Activated CD4-positive, alpha-beta memory T cell treated with anti-CD3 and anti-CD28 coated beads for 36 hours (primary cell): ENCODE data around the gene DTNA. TPM values are rescaled to one million over a fixed set of nuclear protein-coding genes. Genes with fewer than 3 reads are reported as not detected.
"Not testable (repeated sequence)": the region's sequence is repeated elsewhere in the genome, so short reads cannot be mapped to it uniquely, and the experiment has no call there.

ENCODE experiments used
- CTCF ChIA-PET: fragments of 350-600 bp; sonication (Branson Sonifier 250); formaldehyde crosslinking; loops from one replicate; lab custom pipeline; 2021; ENCODE audit warnings: antibody characterized with exemption, inconsistent platforms; lab: Charles Lee
- POLR2A ChIA-PET: fragments of 350-600 bp; sonication (Branson Sonifier 250); formaldehyde crosslinking; loops from one replicate; lab custom pipeline; 2021; ENCODE audit warnings: antibody characterized with exemption; lab: Charles Lee
- DNase-seq: peaks from one replicate; pipeline ENCODE4 v3.0.0-alpha.2; 2020
- H3K27ac Mint-ChIP-seq: one replicate; pipeline ENCODE4 v1.8.0; 2021; ENCODE audit warnings: mixed read lengths
- H3K27me3 Mint-ChIP-seq: one replicate; pipeline ENCODE4 v1.8.0; 2021; ENCODE audit warnings: mixed read lengths
- H3K36me3 Mint-ChIP-seq: one replicate; pipeline ENCODE4 v1.8.0; 2021; ENCODE audit warnings: mixed read lengths
- H3K4me1 Mint-ChIP-seq: one replicate; pipeline ENCODE4 v1.8.0; 2021; ENCODE audit warnings: low read depth, mixed read lengths
- H3K4me3 Mint-ChIP-seq: one replicate; pipeline ENCODE4 v1.8.0; 2021; ENCODE audit warnings: mild to moderate bottlenecking, mixed read lengths
- H3K9me3 Mint-ChIP-seq: one replicate; pipeline ENCODE4 v1.8.0; 2021; ENCODE audit warnings: mixed read lengths
- intact Hi-C: fragments of 100-400 bp; cut with micrococcal nuclease; formaldehyde crosslinking; loops from one replicate; pipeline ENCODE4 v1.15.1; 2023
- total RNA-seq, 2 experiments: library from RNA; stranded (reverse); gene quantifications; one replicate each; pipeline ENCODE4 v1.2.3, GENCODE V29; 2021

DTNA gene
- total RNA-seq, 2 experiments from 2014 or later = not detected

DNA sequence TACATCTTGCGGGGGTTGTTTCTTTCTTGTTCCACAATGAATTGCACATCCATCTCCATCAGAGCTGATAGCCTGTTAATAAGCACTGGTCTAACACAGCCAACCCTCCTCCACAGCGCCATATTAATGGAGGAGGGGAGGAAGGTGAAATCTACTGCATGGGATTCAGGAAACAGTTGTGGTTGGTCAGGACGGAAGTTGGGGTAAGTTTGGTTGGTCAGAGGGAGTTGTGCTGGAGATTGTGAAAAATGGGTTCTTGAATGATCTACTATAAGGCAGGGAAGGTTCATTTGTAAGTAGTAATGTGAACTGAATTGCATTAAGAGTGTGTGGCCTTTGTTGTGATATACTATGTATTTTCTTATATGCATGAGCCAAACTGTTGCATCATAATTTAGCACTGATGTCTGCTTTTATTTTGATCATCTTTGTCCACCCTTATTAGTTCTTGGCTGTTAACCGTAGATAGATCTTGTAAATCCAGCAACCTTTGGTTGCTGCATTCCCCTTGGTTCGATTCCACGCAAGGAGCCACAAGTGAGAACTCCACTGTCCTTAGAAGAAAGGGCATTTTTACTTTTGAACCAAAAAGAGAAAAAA is 180.5 kb downstream of the DTNA start:
- Mint-ChIP-seq H3K4me1 (no peaks in the 10 kb centered on the region), H3K36me3 (no peaks in the 10 kb centered on the region), H3K9me3 (no peaks in the 10 kb centered on the region), H3K27me3 (peaks cover 33% of the 10 kb centered on the region), H3K27ac (no peak overlapping the region), H3K4me3 (no peak overlapping the region)
- ChIA-PET CTCF (no interaction called here), POLR2A (no interaction called here)
- no peak for DNase-seq
- intact Hi-C loops = no loop called here

DNA sequence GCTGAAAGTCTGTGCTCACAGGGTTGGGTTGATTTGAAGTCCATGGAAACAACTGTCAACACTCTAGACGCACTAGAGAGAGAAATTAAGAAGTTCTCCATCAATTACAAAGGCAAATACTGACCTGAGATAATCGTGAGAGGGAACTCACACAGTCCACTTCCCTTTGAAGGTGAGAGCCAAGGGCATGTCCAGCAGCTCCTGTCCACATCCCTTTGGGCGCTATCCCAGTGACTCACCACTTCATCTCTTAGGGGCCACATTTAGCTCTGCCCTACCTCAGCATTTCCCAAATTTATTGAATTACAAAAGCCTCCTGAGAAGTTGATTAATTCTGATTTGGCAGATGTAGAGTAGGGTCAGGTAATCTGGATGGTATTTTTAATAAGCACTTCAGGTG is 182.3 kb downstream of the DTNA start:
- Mint-ChIP-seq H3K27ac (no peak overlapping the region), H3K36me3 (no peaks in the 10 kb centered on the region), H3K4me3 (no peak overlapping the region), H3K4me1 (no peaks in the 10 kb centered on the region), H3K9me3 (no peaks in the 10 kb centered on the region), H3K27me3 (peaks cover 35% of the 10 kb centered on the region)
- POLR2A ChIA-PET = no interaction called here
- intact Hi-C loops = no loop called here
- no peak for DNase-seq
- CTCF ChIA-PET = no interaction called here

DNA sequence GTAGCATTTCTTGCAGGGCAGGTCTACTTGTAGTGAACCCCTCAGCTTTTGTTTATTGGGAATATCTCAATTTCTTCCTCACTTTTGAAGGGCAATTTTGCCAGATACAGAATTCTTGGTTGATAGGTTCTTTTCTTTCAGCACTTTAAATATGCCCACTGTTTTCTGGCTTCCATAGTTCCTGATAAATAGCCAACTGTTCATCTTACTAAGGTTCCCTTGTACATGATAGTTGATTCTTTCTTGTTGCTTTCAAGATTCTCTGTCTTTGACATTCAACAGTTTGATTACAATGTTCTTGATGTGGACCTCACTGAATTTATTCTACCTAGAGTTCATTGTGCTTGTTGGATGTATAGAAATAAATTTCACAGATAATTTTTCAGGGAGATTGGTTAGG is 183.1 kb downstream of the DTNA start:
- POLR2A ChIA-PET = no interaction called here
- intact Hi-C loops = no loop called here

DNA sequence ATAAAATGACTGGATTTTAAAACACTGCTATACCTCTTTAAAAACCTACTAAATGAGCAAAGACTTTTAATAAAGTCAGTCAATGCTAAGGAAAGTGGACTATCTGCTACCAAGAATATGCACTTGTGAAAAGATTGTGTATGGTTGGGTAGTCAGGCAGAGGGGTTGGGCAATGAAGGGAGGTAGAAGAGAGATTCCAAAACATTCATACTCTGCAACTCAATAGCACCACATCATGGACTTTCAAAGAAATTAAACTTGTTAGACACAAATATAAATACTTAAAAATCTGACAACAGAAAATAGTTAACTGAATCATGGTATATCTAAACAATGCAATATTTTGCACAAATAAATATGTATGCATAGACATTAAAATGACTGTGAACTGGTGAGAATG is 191.2 kb downstream of the DTNA start:
- intact Hi-C loops = no loop called here
- no peak overlapping the region for H3K27ac Mint-ChIP-seq
- CTCF ChIA-PET = no interaction called here
- no peaks in the 10 kb centered on the region for H3K36me3 Mint-ChIP-seq
- H3K4me1 Mint-ChIP-seq = no peaks in the 10 kb centered on the region
- H3K4me3 Mint-ChIP-seq = no peak overlapping the region
- H3K9me3 Mint-ChIP-seq = peaks cover 14% of the 10 kb centered on the region
- POLR2A ChIA-PET = no interaction called here
- no peaks in the 10 kb centered on the region for H3K27me3 Mint-ChIP-seq
- no peak for DNase-seq

More for the DNA sequence above, 183.1 kb downstream of the DTNA start:
- Mint-ChIP-seq H3K4me3 (no peak overlapping the region), H3K4me1 (no peaks in the 10 kb centered on the region), H3K27me3 (peaks cover 35% of the 10 kb centered on the region), H3K9me3 (no peaks in the 10 kb centered on the region), H3K27ac (no peak overlapping the region), H3K36me3 (no peaks in the 10 kb centered on the region)
- no peak for DNase-seq
- CTCF ChIA-PET = no interaction called here

DNA sequence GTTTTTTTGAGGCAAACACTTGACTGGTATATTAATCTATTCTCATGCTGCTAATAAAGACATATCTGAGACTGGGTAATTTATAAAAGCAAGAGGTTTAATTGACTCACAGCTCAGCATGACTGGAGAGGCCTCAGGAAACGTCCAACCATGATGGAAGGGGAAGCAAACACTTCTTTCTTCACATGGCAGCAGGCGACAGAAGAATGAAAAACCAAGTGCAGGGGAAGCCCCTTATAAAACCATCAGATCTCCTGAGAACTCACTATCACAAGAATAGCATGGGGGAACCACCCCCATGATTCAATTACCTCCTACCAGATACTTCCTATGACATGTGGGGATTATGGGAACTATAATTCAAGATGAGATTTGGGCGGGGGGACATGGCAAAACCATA is 194.9 kb downstream of the DTNA start:
- Mint-ChIP-seq H3K4me3 (no peak overlapping the region), H3K27ac (no peak overlapping the region), H3K4me1 (no peaks in the 10 kb centered on the region), H3K36me3 (peaks cover 3% of the 10 kb centered on the region), H3K27me3 (peaks cover 1% of the 10 kb centered on the region), H3K9me3 (peaks cover 31% of the 10 kb centered on the region)
- ChIA-PET CTCF (no interaction called here), POLR2A (no interaction called here)
- DNase-seq = no peak
- intact Hi-C loops = no loop called here

DNA sequence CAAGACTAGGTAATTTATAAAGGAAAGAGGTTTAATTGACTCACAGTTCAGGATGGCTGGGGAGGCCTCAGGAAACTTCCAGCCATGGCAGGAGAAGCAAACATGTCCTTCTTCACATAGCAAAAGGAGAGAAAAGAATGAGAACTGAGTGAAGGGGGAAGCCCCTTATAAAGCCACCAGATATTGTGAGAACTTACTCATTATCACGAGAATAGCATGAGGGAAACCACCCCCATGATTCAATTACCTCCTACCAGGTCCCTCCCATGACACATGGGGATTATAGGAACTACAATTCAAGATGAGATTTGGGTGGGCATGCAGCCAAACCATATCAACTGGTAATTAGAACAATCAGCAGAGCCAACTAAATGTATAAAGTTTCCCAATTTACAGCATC is 196.9 kb downstream of the DTNA start:
- H3K4me1 Mint-ChIP-seq, H3K4me3 Mint-ChIP-seq, POLR2A ChIA-PET, H3K27me3 Mint-ChIP-seq, H3K36me3 Mint-ChIP-seq, DNase-seq, CTCF ChIA-PET, H3K27ac Mint-ChIP-seq, intact Hi-C loops: not testable (repeated sequence)
- peaks cover 31% of the 10 kb centered on the region for H3K9me3 Mint-ChIP-seq

DNA sequence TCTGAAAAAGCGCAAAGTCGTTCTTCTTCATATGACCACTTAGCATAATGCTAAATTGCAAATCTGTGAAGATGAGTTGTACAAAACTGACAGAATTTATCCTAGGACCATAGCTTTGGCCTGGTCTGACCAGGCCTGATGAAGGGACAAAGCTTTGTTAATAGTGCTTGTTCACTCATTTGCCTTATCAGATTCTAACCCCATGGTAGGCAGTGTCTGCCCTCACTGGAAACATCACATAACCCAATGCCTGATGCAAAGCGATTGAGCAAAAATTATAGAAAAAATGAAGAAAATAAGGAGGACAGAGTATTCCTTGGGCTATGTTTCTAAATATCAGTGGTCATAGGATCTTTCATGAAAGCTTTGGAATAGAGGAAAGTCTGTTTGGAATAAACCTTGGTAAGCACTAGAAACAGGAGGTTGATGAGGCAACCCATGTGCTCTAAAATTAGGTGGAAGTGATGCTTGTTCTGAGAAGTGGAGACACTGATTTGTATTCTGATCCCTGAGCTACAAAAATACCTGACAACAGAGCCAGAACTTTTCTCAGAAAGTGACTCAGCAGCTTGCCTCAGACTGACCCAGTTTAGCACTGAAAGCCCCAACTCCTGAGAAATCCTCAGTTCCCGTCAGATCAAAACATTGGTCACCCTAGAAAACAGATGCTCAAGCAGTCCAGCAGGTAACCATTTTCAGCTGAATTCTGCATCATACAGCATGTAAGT is 199.7 kb downstream of the DTNA start:
- H3K9me3 Mint-ChIP-seq = peaks cover 31% of the 10 kb centered on the region
- CTCF ChIA-PET = interaction anchor here (0.7 to 1.4 kb wide), 2 partner anchors 43 to 234 kb away, joined by 4 to 6 read pairs; no protein-coding TSS in a partner anchor
- H3K36me3 Mint-ChIP-seq = peaks cover 3% of the 10 kb centered on the region
- H3K4me1 Mint-ChIP-seq = peaks cover 3% of the 10 kb centered on the region
- peak; percentile 9 for DNase-seq
- POLR2A ChIA-PET = no interaction called here
- H3K27me3 Mint-ChIP-seq = peaks cover 8% of the 10 kb centered on the region
- intact Hi-C loops = loop anchor here (2.0 to 5.0 kb wide), 2 partner anchors 43 to 68 kb away; no protein-coding TSS in a partner anchor
- no peak overlapping the region for H3K27ac Mint-ChIP-seq
- H3K4me3 Mint-ChIP-seq = no peak overlapping the region

DNA sequence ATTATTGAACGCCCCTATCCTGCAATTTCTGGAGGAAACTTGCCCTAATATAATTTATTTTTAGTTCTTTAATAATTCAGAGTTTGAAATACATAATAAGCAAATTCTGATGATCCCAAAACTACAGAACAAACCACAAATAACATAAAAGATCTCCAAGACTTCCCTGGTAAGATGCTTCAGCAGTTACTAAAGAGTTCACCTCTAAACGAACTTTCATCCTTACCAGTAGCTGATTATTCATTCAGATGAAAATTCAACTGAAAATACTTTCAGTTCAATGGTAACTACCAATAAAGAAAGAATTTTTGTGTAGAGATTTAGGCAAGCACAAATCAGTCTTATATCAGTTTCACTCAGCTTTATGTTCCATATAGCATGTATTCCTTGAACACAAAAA is 201.0 kb downstream of the DTNA start:
- Mint-ChIP-seq H3K27me3 (peaks cover 10% of the 10 kb centered on the region), H3K4me1 (peaks cover 3% of the 10 kb centered on the region), H3K9me3 (peaks cover 18% of the 10 kb centered on the region), H3K36me3 (peaks cover 3% of the 10 kb centered on the region), H3K4me3 (no peak overlapping the region), H3K27ac (no peak overlapping the region)
- no peak for DNase-seq
- intact Hi-C loops = loop anchor here (2.0 to 5.0 kb wide), 2 partner anchors 44 to 66 kb away; no protein-coding TSS in a partner anchor
- POLR2A ChIA-PET = no interaction called here
- CTCF ChIA-PET = no interaction called here

DNA sequence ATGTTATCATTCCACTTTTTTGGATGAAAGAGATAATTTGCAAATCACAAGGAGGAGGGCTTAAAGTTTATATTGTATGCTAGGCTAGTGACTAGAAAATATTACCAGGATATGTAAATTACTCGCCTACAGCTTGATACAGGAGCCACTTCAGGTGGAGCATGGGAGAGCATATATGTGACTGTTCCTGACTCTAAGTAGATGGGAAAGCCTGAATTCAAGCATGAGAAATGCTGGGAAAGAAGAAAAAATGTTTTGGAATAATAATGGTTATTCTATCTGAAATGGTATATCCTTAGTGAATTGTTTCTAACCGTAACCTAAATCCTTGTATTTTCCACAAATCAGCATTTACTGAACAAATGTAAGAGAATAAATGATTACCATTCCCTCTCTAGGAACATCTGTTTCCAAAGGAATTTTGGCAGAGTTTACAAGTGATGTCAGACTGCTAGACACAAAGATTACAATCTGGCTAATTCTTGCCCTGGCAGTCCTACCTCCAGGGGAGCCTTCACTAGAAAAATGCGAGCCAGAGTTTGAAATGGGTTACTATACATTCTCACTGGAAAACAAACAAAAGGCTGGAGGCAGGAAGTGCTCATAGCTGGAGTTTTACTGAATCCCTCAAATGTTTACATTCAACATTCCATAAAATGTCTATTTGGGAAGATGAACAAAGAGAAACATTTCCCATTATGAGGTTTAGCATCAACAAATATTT is 201.7 kb downstream of the DTNA start:
- H3K27me3 Mint-ChIP-seq = peaks cover 10% of the 10 kb centered on the region
- CTCF ChIA-PET = interaction anchor here (0.6 kb wide), 1 partner anchor 666 kb away, joined by 3 read pairs; no protein-coding TSS in a partner anchor
- H3K9me3 Mint-ChIP-seq = peaks cover 11% of the 10 kb centered on the region
- peaks cover 3% of the 10 kb centered on the region for H3K4me1 Mint-ChIP-seq
- POLR2A ChIA-PET = no interaction called here
- no peak overlapping the region for H3K4me3 Mint-ChIP-seq
- no peak overlapping the region for H3K27ac Mint-ChIP-seq
- no peak for DNase-seq
- no peaks in the 10 kb centered on the region for H3K36me3 Mint-ChIP-seq
- intact Hi-C loops = loop anchor here (2.0 to 5.0 kb wide), 2 partner anchors 45 to 65 kb away; no protein-coding TSS in a partner anchor

DNA sequence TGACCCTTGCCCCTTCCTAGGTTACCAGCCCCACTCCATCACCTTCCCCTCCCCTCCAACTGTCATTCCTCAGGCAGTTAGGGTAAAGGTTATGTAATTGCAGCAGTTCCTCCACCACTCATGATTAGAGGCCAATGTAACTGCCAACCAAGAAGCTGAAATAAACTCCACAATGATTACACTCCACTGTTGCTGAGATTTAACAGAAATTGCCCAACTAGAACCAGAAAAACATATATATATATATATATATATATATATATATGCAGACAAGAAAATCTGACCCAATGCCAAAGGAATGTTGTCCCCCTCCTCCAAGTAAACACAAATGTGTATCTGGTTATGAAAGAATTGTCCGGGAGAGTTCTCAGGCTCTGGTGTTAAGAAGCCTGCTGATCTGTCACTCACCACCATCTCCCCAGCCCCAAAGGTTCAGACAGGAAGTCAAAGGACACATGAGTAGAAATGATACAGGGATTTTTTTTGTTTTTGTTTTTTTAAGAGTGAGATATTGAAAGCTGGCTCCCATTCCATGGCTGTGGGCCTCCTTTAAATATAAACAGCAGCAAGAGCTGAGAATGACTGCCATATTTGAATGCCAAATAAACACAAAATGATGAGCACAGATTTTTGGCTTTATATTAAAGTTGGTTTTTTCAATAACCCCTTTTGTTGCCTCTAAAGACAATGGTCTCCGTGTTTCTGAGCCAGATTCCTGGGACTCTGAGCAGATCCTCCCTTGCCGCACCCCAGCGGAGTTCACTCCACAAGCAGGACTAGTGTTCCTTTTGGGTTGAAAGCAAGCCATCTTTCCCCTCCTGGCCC is 204.0 kb downstream of the DTNA start:
- POLR2A ChIA-PET = no interaction called here
- CTCF ChIA-PET = no interaction called here
- peaks cover 10% of the 10 kb centered on the region for H3K27me3 Mint-ChIP-seq
- peaks cover 3% of the 10 kb centered on the region for H3K4me1 Mint-ChIP-seq
- H3K27ac Mint-ChIP-seq = no peak overlapping the region
- no peak for DNase-seq
- intact Hi-C loops = loop anchor here (5.0 kb wide), 1 partner anchor 63 kb away; no protein-coding TSS in a partner anchor
- no peaks in the 10 kb centered on the region for H3K9me3 Mint-ChIP-seq
- H3K36me3 Mint-ChIP-seq = no peaks in the 10 kb centered on the region
- no peak overlapping the region for H3K4me3 Mint-ChIP-seq

DNA sequence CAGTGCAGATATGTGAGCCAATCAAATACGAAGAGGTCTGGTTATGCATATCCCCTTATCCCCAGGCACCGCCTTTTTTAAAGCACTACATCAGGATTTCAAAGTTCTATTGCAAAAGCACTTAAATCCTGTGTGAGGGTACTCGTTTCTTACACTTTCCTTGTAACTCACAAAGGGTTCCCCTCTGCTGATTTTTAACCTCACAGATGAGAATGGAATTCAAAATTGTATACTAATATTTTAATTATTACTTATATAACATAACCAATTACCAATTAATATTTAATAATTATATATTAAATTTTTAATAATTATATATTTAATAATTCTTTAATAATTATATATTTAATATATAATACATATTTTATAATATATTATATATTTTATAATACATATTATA is 204.9 kb downstream of the DTNA start:
- H3K36me3 Mint-ChIP-seq = no peaks in the 10 kb centered on the region
- no peak overlapping the region for H3K4me3 Mint-ChIP-seq
- no peak overlapping the region for H3K27ac Mint-ChIP-seq
- peaks cover 3% of the 10 kb centered on the region for H3K4me1 Mint-ChIP-seq
- no peak for DNase-seq
- peaks cover 9% of the 10 kb centered on the region for H3K27me3 Mint-ChIP-seq
- ChIA-PET POLR2A (no interaction called here), CTCF (no interaction called here)
- intact Hi-C loops = no loop called here
- H3K9me3 Mint-ChIP-seq = no peaks in the 10 kb centered on the region

DNA sequence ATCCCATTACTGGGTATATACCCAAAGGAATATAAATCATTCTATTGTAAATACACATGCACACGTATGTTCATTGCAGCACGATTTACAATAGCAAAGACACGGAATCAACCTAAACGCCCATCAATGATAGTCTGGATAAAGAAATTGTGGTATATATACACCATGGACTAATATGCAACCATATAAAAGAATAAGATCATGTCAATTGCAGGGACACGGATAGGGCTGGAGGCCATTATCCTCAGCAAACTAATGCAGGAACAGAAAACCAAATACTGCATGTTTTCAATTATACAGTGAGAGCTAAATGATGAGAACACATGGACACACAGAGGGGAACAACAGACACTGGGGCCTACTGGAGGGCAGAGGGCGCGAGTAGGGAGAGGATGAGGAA is 206.4 kb downstream of the DTNA start:
- H3K36me3 Mint-ChIP-seq, H3K9me3 Mint-ChIP-seq, intact Hi-C loops, H3K4me3 Mint-ChIP-seq, POLR2A ChIA-PET, H3K4me1 Mint-ChIP-seq, DNase-seq, CTCF ChIA-PET, H3K27ac Mint-ChIP-seq: not testable (repeated sequence)
- peaks cover 13% of the 10 kb centered on the region for H3K27me3 Mint-ChIP-seq
